Measurements from ENCODE around the gene HDAC4.
A peak's percentile ranks its signal among the peaks of the same experiment; 100 is the strongest.

Gene HDAC4

GRCh38 chr2:239328351-239329191 is 72.2 kb downstream of the HDAC4 start:
- Mint-ChIP-seq H3K27me3 (no peaks in the 10 kb centered on the region), H3K9me3 (no peaks in the 10 kb centered on the region), H3K36me3 (ENCODE audit: insufficient read depth) (peaks cover 12% of the 10 kb centered on the region), H3K4me1 (ENCODE audit: low read depth in 2 of 2) (peaks cover 17 to 33% of the 10 kb centered on the region in 2 donors), H3K27ac (peak overlapping the region in 1 of 2 donors; percentile 79), H3K4me3 (no peak overlapping the region)
- no peak for DNase-seq
- no peak for ATAC-seq (replicated peaks)

DNA sequence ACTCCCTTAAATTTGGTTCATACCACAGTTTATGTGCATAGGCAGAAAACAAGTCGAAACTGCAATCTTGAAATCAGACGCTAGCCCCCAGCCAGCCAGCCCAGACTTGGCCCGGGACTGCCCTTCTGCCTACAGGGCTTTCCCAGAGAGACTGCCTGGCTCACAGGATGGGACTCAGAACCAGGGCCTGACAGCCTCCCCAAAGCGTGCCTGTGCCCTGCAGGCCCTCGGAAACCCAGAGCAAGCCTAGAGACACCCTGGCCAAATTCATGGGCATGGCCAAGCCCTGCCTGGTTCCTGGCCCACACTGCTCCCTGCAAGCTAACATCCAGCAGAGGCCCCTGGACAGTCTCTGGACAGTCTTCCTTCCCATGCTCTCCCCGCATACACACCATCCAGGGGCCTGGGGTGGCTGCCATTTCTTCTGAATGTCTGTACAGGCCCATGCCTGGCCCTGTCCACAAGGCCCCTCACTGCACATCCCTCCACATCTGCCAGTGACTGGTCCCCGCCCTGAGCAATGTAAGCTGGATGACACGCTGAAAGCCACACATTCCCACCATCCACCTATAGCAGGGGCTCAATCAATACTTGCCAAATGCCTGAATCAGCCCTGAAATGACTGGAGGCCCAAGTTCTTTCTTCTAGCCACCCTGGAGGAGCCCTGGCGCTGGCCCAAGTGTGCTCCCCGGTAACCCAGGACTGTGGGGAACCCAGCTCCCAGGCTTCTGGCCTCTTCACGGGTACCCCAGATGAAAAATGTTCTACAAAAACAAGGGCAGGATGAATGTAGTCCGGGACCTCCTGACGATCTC is 73.1 kb downstream of the HDAC4 start:
- no peaks in the 10 kb centered on the region for H3K27me3 Mint-ChIP-seq
- no peaks in the 10 kb centered on the region for H3K9me3 Mint-ChIP-seq
- peak overlapping the region in 1 of 2 donors; percentile 47 for H3K4me3 Mint-ChIP-seq
- H3K27ac Mint-ChIP-seq, result peak overlapping the region; percentile 65 to 79
- H3K36me3 Mint-ChIP-seq (ENCODE audit: insufficient read depth), result peaks cover 12% of the 10 kb centered on the region
- DNase-seq, result no peak
- H3K4me1 Mint-ChIP-seq (ENCODE audit: low read depth in 2 of 2), result peaks cover 24 to 41% of the 10 kb centered on the region in 2 donors
- ATAC-seq (replicated peaks), result no peak

GRCh38 chr2:239326831-239327535 is 73.8 kb downstream of the HDAC4 start:
- H3K27me3 Mint-ChIP-seq, result no peaks in the 10 kb centered on the region
- DNase-seq, result peak; percentile 21 to 50 (median 43)
- peaks cover 31 to 47% of the 10 kb centered on the region in 2 donors for H3K4me1 Mint-ChIP-seq (ENCODE audit: low read depth in 2 of 2)
- peaks cover 15% of the 10 kb centered on the region for H3K36me3 Mint-ChIP-seq (ENCODE audit: insufficient read depth)
- H3K4me3 Mint-ChIP-seq, result peak overlapping the region in 1 of 2 donors; percentile 47
- H3K27ac Mint-ChIP-seq, result peak overlapping the region; percentile 31 to 79
- ATAC-seq (replicated peaks), result peak; percentile 75
- no peaks in the 10 kb centered on the region for H3K9me3 Mint-ChIP-seq

DNA sequence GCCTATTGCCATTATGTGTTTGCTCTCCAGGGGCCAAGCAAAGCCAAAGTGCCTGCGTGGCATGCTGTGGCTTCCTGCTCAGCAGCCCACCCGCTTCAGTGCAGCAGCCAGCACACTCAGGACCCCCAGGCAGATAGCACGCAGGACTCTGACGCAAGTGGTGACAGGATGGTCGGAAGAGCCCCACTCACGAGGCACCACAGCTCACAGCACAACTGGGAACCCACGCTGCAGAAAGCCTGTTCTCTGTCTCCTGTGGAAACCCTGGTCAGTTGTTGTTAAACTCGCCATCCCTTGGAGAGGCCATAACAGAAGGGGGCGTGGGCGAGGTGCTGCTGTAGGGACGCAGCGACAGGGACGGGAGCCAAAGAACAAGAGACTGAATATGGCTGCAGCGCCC is 76.4 kb downstream of the HDAC4 start:
- Mint-ChIP-seq H3K36me3 (ENCODE audit: insufficient read depth) (peaks cover 12% of the 10 kb centered on the region), H3K27me3 (no peaks in the 10 kb centered on the region), H3K9me3 (peaks cover 0 to 3% of the 10 kb centered on the region in 2 donors), H3K4me1 (ENCODE audit: low read depth in 2 of 2) (peaks cover 24 to 49% of the 10 kb centered on the region in 2 donors), H3K27ac (peak overlapping the region in 1 of 2 donors; percentile 15), H3K4me3 (no peak overlapping the region)
- ATAC-seq (replicated peaks), result no peak
- no peak for DNase-seq

GRCh38 chr2:239323447-239323846 is 77.4 kb downstream of the HDAC4 start:
- no peak for ATAC-seq (replicated peaks)
- Mint-ChIP-seq H3K9me3 (peaks cover 0 to 3% of the 10 kb centered on the region in 2 donors), H3K36me3 (ENCODE audit: insufficient read depth) (peaks cover 12% of the 10 kb centered on the region), H3K4me1 (ENCODE audit: low read depth in 2 of 2) (peaks cover 30 to 55% of the 10 kb centered on the region in 2 donors), H3K27ac (peak overlapping the region; percentile 91 to 92), H3K27me3 (no peaks in the 10 kb centered on the region), H3K4me3 (no peak overlapping the region)
- DNase-seq, result no peak

GRCh38 chr2:239322416-239323086 is 78.3 kb downstream of the HDAC4 start:
- Mint-ChIP-seq H3K27ac (peak overlapping the region; percentile 91 to 92), H3K4me3 (peak overlapping the region; percentile 41 to 69), H3K4me1 (ENCODE audit: low read depth in 2 of 2) (peaks cover 26 to 51% of the 10 kb centered on the region in 2 donors), H3K27me3 (no peaks in the 10 kb centered on the region), H3K9me3 (peaks cover 0 to 3% of the 10 kb centered on the region in 2 donors), H3K36me3 (ENCODE audit: insufficient read depth) (peaks cover 9% of the 10 kb centered on the region)
- peak; percentile 17 for ATAC-seq (replicated peaks)
- DNase-seq, result peak in 1 of 3 experiments; percentile 10

DNA sequence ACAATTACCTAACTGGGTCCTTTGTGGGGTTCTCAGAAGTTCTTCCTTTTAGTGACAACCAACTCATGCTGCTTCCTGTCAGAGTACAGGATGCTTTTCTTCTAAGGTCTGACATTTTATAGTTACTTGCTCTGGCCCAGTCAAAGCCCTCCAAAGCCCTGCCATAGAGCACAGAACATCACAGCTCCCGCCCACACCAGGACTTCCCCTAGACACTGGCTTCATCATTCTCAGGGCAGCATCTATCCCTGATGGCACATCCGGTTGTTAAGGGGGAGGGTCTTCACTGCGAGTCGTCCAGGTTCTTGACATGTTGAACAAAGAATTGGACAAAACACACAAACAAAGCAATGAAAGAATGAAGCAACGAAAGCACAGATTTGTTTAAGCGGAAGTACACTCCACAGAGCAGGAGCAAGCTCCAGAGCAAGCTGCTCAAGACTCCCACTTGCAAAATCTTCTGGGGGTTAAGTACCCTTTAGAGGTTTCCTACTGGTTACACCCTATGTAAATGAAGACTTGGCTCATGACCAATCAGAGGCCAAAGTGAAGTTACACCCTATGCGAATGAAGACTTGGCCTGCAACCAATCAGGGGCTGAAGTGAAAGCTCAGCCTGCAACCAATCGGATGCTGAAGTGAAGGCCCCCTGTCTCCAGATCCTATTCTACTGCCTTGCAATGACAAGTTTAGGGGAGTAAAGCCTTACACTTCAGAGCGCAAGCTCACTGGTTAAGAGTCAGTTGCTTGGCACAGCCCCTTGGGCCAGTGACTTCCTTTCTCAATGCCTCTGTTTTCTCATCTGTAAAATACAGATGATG is 79.0 kb downstream of the HDAC4 start:
- no peaks in the 10 kb centered on the region for H3K27me3 Mint-ChIP-seq
- peaks cover 5% of the 10 kb centered on the region for H3K36me3 Mint-ChIP-seq (ENCODE audit: insufficient read depth)
- ATAC-seq (replicated peaks), result peak; percentile 74
- peaks cover 31 to 46% of the 10 kb centered on the region in 2 donors for H3K4me1 Mint-ChIP-seq (ENCODE audit: low read depth in 2 of 2)
- H3K27ac Mint-ChIP-seq, result peak overlapping the region; percentile 91 to 92
- DNase-seq, result peak; percentile 22 to 35 (median 25)
- H3K4me3 Mint-ChIP-seq, result peak overlapping the region; percentile 29 to 69
- H3K9me3 Mint-ChIP-seq, result peaks cover 0 to 3% of the 10 kb centered on the region in 2 donors

DNA sequence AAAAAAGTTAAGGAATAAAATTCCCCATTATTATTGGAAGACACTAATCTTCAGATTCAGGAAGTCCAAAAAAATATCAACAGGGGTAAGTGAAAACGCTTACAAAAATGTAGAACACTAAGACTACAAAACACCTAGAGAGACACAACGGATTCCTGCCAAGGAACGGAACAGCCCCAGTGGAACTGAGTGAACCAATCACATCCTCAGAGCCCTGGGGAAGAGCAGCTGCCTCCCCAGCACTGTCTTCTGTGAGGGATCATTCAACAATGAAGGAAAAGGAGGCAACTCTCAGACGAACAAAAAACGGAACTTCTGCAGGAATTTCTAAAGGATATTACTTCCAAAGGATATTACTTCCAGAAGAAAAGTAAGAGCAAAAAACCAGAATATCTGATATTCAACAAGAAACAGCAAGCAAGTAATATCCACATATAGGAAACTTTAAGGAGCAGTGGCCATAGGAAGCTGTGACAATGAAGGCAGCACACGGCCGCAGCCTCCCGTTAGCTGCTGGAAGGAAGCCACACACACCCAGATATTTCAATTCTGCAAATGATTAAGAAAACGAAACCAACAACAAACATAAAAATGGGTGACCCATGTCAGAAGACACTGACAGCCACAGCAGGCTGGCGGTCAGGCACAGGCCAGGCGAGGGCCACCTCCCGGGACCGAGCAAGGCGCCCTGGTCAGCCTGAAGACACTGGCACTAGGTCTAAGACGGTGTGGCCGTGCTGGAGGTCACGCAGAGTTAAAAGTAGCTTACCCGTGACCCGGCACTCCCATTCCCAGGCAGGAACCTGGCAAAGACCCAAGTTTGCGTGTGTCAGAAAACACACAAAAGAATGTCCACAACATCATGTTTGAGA is 81.8 kb downstream of the HDAC4 start:
- peaks cover 50 to 51% of the 10 kb centered on the region in 2 donors for H3K4me1 Mint-ChIP-seq (ENCODE audit: low read depth in 2 of 2)
- peaks cover 7% of the 10 kb centered on the region for H3K36me3 Mint-ChIP-seq (ENCODE audit: insufficient read depth)
- DNase-seq (no peak), ATAC-seq (replicated peaks) (peak; percentile 10)
- H3K27ac Mint-ChIP-seq, result peak overlapping the region; percentile 25 to 89
- H3K9me3 Mint-ChIP-seq, result peaks cover 0 to 3% of the 10 kb centered on the region in 2 donors
- H3K27me3 Mint-ChIP-seq, result no peaks in the 10 kb centered on the region
- peak overlapping the region; percentile 32 to 83 for H3K4me3 Mint-ChIP-seq

DNA sequence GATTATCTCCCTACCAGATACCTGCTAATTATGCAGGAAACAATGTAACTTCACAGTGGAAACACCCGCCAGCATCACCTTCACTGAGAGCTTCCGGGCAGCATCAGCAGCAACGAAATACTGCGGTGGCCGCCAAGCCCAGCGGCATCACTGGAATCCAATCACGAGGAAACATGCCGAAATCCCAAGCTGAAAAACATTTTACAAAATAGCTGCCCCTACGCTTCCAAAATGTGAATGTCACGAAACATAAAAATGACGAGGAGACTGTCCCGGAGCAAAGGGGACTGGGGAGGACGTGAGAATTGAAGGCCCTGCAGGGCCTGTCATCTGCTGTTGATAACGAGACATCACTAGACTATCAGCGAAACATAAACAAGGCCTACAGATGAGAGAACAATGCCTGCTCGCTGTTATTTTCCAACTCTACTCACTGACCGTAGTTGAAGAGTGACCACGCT is 82.6 kb downstream of the HDAC4 start:
- ATAC-seq (replicated peaks) (no peak), DNase-seq (no peak)
- H3K9me3 Mint-ChIP-seq, result peaks cover 0 to 3% of the 10 kb centered on the region in 2 donors
- H3K27ac Mint-ChIP-seq, result peak overlapping the region; percentile 25 to 89
- H3K36me3 Mint-ChIP-seq (ENCODE audit: insufficient read depth), result peaks cover 7% of the 10 kb centered on the region
- H3K4me3 Mint-ChIP-seq, result no peak overlapping the region
- no peaks in the 10 kb centered on the region for H3K27me3 Mint-ChIP-seq
- peaks cover 48% of the 10 kb centered on the region in 2 donors for H3K4me1 Mint-ChIP-seq (ENCODE audit: low read depth in 2 of 2)

- Mint-ChIP-seq H3K27me3 (no peaks in the 10 kb centered on the region), H3K4me3 (peak overlapping the region in 1 of 2 donors; percentile 22), H3K27ac (peak overlapping the region; percentile 25 to 73), H3K36me3 (ENCODE audit: insufficient read depth) (peaks cover 4% of the 10 kb centered on the region), H3K9me3 (peaks cover 0 to 3% of the 10 kb centered on the region in 2 donors), H3K4me1 (ENCODE audit: low read depth in 2 of 2) (peaks cover 35 to 36% of the 10 kb centered on the region in 2 donors)
- ATAC-seq (replicated peaks), result no peak
- no peak for DNase-seq
Observed at GRCh38 chr2:239316562-239317465, 84.0 kb downstream of the HDAC4 start.
